GM12878 (cell line): ENCODE results near the gene SRC. TPM values are rescaled to one million over a fixed set of nuclear protein-coding genes. Genes with fewer than 3 reads are reported as not detected.

ENCODE experiments used
- ATAC-seq: fragments of 200-7000 bp; cut with Tn5 transposase; 3 replicates; pipeline ENCODE4 v1.9.1; 2020; ENCODE audit warnings: mild to moderate bottlenecking, moderate library complexity
- BruUV-seq: library from RNA; stranded (reverse); fragments of 400-500 nt; replicated peaks from 2 replicates; lab custom pipeline; 2021; lab: Mats Ljungman, UMichigan
- CTCF ChIA-PET: fragments of 300-600 bp; sonication (Branson Sonifier 250); formaldehyde crosslinking; extraction: SDS; loops from one replicate; lab custom pipeline; 2021; ENCODE audit warnings: inconsistent platforms; lab: Yijun Ruan, JAX
- POLR2A ChIA-PET: fragments of 350-600 bp; formaldehyde crosslinking; extraction: SDS; loops from one replicate; lab custom pipeline; 2021; ENCODE audit warnings: inconsistent platforms; lab: Charles Lee
- RAD21 ChIA-PET: fragments of 300-600 bp; sonication (Branson Sonifier 250); formaldehyde crosslinking; loops from one replicate; lab custom pipeline; 2023; ENCODE audit warnings: antibody characterized with exemption; ENCODE audit not compliant: unreplicated experiment; lab: Charles Lee
- SMC1A ChIA-PET: fragments of 300-600 bp; sonication (Branson Sonifier 250); formaldehyde crosslinking; loops from one replicate; lab custom pipeline; 2023; ENCODE audit not compliant: unreplicated experiment, uncharacterized antibody; lab: Charles Lee
- DNase-seq: peaks from one replicate; pipeline ENCODE4 v3.0.0-alpha.2; 2011; ENCODE audit warnings: low read depth, low spot score
- FAIRE-seq: peaks from 3 replicates; lab custom pipeline; 2011; peaks lifted over from hg19 to GRCh38; lab: Jason Lieb, UNC
- H2AFZ ChIP-seq: 2 replicates; pipeline ENCODE4 v1.6.0; 2011; ENCODE audit warnings: low read depth, low read length, control low read depth; ENCODE audit not compliant: control insufficient read depth
- H3K27ac ChIP-seq: 2 replicates; pipeline ENCODE4 v1.5.1; 2011; ENCODE audit warnings: control low read depth; ENCODE audit not compliant: control insufficient read depth, insufficient read depth
- H3K27me3 ChIP-seq, 2 experiments: replicated peaks in 1 of 2; 2 replicates each; pipeline versions ENCODE4 v1.6.0 to v1.6.1; 2011; ENCODE audit warnings: low read length in 1 of 2; ENCODE audit not compliant: control insufficient read depth in 2 of 2, insufficient read depth in 2 of 2
- H3K36me3 ChIP-seq, 2 experiments: 2 replicates each; pipeline ENCODE4 v1.5.1; 2011; ENCODE audit warnings: low read length in 1 of 2; ENCODE audit not compliant: control insufficient read depth in 2 of 2, insufficient read depth in 2 of 2
- H3K4me1 ChIP-seq: 2 replicates; pipeline ENCODE4 v1.6.1; 2011; ENCODE audit warnings: mild to moderate bottlenecking, low read length, moderate library complexity, mixed read lengths; ENCODE audit not compliant: control insufficient read depth, insufficient read depth
- H3K4me2 ChIP-seq: 2 replicates; pipeline ENCODE4 v1.6.0; 2011; ENCODE audit warnings: control low read depth; ENCODE audit not compliant: control insufficient read depth, insufficient read depth
- H3K4me3 ChIP-seq: fragments of 200-600 bp; sonication (generic); 2 replicates; pipeline ENCODE4 v1.5.1; 2016
- H3K79me2 ChIP-seq: 2 replicates; pipeline ENCODE4 v1.6.0; 2011; ENCODE audit warnings: low read length; ENCODE audit not compliant: control insufficient read depth, insufficient read depth
- H3K9ac ChIP-seq: 2 replicates; pipeline ENCODE4 v1.8.0; 2011; ENCODE audit warnings: low read length, control low read depth, mixed read lengths; ENCODE audit not compliant: control insufficient read depth, insufficient read depth
- H3K9me3 ChIP-seq: replicated peaks from 3 replicates; pipeline ENCODE4 v1.5.1; 2011; ENCODE audit warnings: mild to moderate bottlenecking, low read length; ENCODE audit not compliant: control insufficient read depth, insufficient read depth
- H4K20me1 ChIP-seq: 2 replicates; pipeline ENCODE4 v1.6.0; 2011; ENCODE audit not compliant: control insufficient read depth, insufficient read depth
- E2F4 ChIP-seq: IDR thresholded peaks from 2 replicates; pipeline ENCODE4 v1.6.1; 2012; ENCODE audit warnings: low read depth, low read length, improper control_type of control experiment
- IKZF1 ChIP-seq: fragments of 450-650 bp; conservative IDR thresholded peaks from 2 replicates; pipeline ENCODE4 v1.6.1; 2017; ENCODE audit warnings: antibody characterized with exemption, mild to moderate bottlenecking
- JUNB ChIP-seq: IDR thresholded peaks from 2 replicates; pipeline ENCODE4 v1.6.1; 2016; ENCODE audit warnings: antibody characterized with exemption, mild to moderate bottlenecking
- NKRF ChIP-seq: fragments of 450-650 bp; conservative IDR thresholded peaks from 2 replicates; pipeline ENCODE4 v1.6.1; 2017; ENCODE audit warnings: mild to moderate bottlenecking, moderate library complexity
- PAX5 ChIP-seq: IDR thresholded peaks from 2 replicates; pipeline ENCODE4 v1.6.1; 2011; ENCODE audit warnings: low read depth, low read length, borderline replicate concordance
- SP1 ChIP-seq: IDR thresholded peaks from one replicate; pipeline ENCODE4 v1.6.1; 2011; ENCODE audit warnings: low read depth, low read length
- ZNF592 ChIP-seq: fragments of 450-650 bp; IDR thresholded peaks from 2 replicates; pipeline ENCODE4 v1.6.1; 2017; ENCODE audit warnings: mild to moderate bottlenecking, moderate library complexity
- WGBS: methylation state at CpG from one replicate; pipeline ENCODE4 v1.1.6; 2016; ENCODE audit warnings: low lambda C conversion rate; ENCODE audit not compliant: insufficient replicate concordance, insufficient coverage; ENCODE audit errors: missing lambda C conversion rate; 5-methylcytosine and 5-hydroxymethylcytosine counted together
- in situ Hi-C: fragments of 300-500 bp; cut with MboI; formaldehyde crosslinking; loops from 9 replicates; pipeline ENCODE4 v1.14.3; 2018; ENCODE audit warnings: mixed read lengths
- intact Hi-C: fragments of 100-400 bp; cut with micrococcal nuclease; formaldehyde crosslinking; loops from one replicate; pipeline ENCODE4 v1.14.2; 2022; ENCODE audit not compliant: unreplicated experiment
- polyA plus RNA-seq, 11 experiments: library from polyadenylated mRNA; depleted of rRNA in 4 of 11; unstranded in 6 of 11; stranded (reverse) in 5 of 11; fragments of >200 nt; fragmentation: Nextera tagmentation in 4 of 11; fragmentation: Illumina TruSeq in 1 of 11; extraction: Ambion mirVana in 4 of 11; extraction: Trizol in 1 of 11; gene quantifications; 1 replicate in 1 of 11; 2 replicates in 10 of 11; pipeline versions ENCODE4 v1.2.1 to v1.2.3, GENCODE V29; 2011 to 2016; ENCODE audit warnings: inconsistent platforms in 2 of 11, missing spikeins in 2 of 11, low read depth in 1 of 11
- total RNA-seq, 4 experiments: library from RNA; depleted of rRNA in 3 of 4; stranded (reverse); fragments of >200 nt in 3 of 4; fragmentation: Illumina TruSeq in 1 of 4; extraction: Trizol in 1 of 4; gene quantifications; 2 replicates each; pipeline versions ENCODE4 v1.2.1 to v1.2.3, GENCODE V29; 2013 to 2021
- TF ChIP-seq, protein P1 (sequence below): IDR thresholded peaks from 2 replicates; pipeline ENCODE4 v1.6.1; 2011; ENCODE audit warnings: borderline replicate concordance, low read depth, mild to moderate bottlenecking, moderate library complexity, mixed read lengths, low read length; ENCODE audit not compliant: insufficient read depth; ENCODE audit errors: extremely low read length

SRC gene
- total and polyA plus RNA-seq, 10 of the 15 experiments (the other 5 are each of a cell fraction or from before 2014, with no cell fraction given): 0.60 to 71.3 (median 27.2) TPM

- BruUV-seq: no TSS peak
- intact Hi-C loops: no loop called here
- ChIA-PET CTCF (interaction anchor here (1.2 kb wide), 1 partner anchor 12 kb away, joined by 3 read pairs; no protein-coding TSS in a partner anchor), POLR2A (interaction anchor here (0.8 kb wide), 1 partner anchor 13 kb away, joined by 4 read pairs; no protein-coding TSS in a partner anchor), SMC1A (no interaction called here), RAD21 (no interaction called here)
- Histone ChIP-seq H3K4me2 (no peak overlapping the region), H3K27me3 (no peaks in the 10 kb centered on the region), H3K4me3 (no peak overlapping the region), H4K20me1 (no peaks in the 10 kb centered on the region), H3K4me1 (peaks cover 17% of the 10 kb centered on the region), H3K9me3 (no peaks in the 10 kb centered on the region), H3K27ac (no peak overlapping the region), H3K36me3 (no peaks in the 10 kb centered on the region), H3K79me2 (no peaks in the 10 kb centered on the region), H3K9ac (no peak overlapping the region), H2AFZ (no peak overlapping the region)
- TF ChIP-seq SP1 (no peak), ZNF592 (no peak), IKZF1 (no peak), NKRF (no peak), E2F4 (no peak), JUNB (no peak), PAX5 (no peak)
- TF ChIP-seq, protein P1, sequence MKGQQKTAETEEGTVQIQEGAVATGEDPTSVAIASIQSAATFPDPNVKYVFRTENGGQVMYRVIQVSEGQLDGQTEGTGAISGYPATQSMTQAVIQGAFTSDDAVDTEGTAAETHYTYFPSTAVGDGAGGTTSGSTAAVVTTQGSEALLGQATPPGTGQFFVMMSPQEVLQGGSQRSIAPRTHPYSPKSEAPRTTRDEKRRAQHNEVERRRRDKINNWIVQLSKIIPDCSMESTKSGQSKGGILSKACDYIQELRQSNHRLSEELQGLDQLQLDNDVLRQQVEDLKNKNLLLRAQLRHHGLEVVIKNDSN: no peak
- ATAC-seq (no peak), DNase-seq (no peak), FAIRE-seq (no peak)
- in situ Hi-C loops: no loop called here
- WGBS: 78% methylated on average over 6 of the region's 6 CpGs
Observed at GRCh38 chr20:37330316-37330715, 15.6 kb upstream of the SRC start.
